Sigmoid colon (tissue), 4 donors: ENCODE measurements around the gene DENND2A.
"Not testable (repeated sequence)": the region's sequence is repeated elsewhere in the genome, so short reads cannot be mapped to it uniquely, and the experiment has no call there.

Experiments used
- CTCF ChIP-seq, 4 experiments: fragments of 450-650 bp in 3 of 4; fragments of 200-600 bp in 1 of 4; IDR thresholded peaks; one replicate each; pipeline ENCODE4 v1.5.1; 2016 to 2019; ENCODE audit warnings: antibody characterized with exemption in 4 of 4, mild to moderate bottlenecking in 3 of 4, moderate library complexity in 2 of 4
- EP300 ChIP-seq, 4 donors: sonication (generic); formaldehyde crosslinking; IDR thresholded peaks; one replicate each; pipeline ENCODE4 v1.6.1; 2017; ENCODE audit warnings: antibody characterized with exemption in 4 of 4
- POLR2A ChIP-seq, 2 donors: fragments of 450-650 bp; IDR thresholded peaks; one replicate each; pipeline ENCODE4 v1.6.1; 2016; ENCODE audit warnings: antibody characterized with exemption in 2 of 2, mild to moderate bottlenecking in 2 of 2, moderate library complexity in 2 of 2

GRCh38 chr7:140529428-140529827 lies 111.2 kb downstream of the DENND2A start:
- not testable (repeated sequence) for TF ChIP-seq CTCF, POLR2A, EP300 (IDR thresholded peaks at IDR 0.05)
